ENCODE data around the gene HPS1.

Gene HPS1

DNA sequence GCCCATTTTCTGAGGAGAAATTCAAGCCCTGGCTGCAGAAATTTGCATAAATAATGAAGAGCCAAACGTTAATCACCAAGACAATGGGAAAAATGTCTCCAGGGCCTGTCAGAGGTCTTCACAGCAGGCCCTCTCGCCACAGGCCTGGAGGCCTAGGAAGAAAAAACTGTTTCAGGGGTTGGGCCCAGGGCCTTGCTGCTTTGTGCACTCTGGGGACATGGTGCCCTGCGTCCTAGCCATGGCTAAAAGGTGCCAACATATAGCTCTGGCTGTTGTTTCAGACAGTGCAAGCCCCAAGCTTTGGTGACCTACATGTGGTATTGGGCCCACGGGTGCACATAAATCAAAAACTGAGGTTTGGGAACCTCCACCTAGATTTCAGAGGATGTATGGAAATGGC, 8.0 kb downstream of the HPS1 start:
- no peak overlapping the region for H3K4me2 ChIP-seq (ENCODE audit: low read depth, low read length)
- peaks cover 14% of the 10 kb centered on the region for H3K79me2 ChIP-seq (ENCODE audit: low read length)
- H3K27me3 ChIP-seq (replicated peaks; ENCODE audit: insufficient read depth, low read length) = no peaks in the 10 kb centered on the region
- no peak overlapping the region for H3K4me3 ChIP-seq (ENCODE audit: low read length)
- no peaks in the 10 kb centered on the region for H3K9me3 ChIP-seq (replicated peaks; ENCODE audit: insufficient read depth, low read length)
- no peak overlapping the region for H2AFZ ChIP-seq (ENCODE audit: low read length)
- H3F3A ChIP-seq (ENCODE audit: insufficient read depth, low read length) = no peaks in the 10 kb centered on the region
- no peak for TF ChIP-seq EZH2phosphoT487 (IDR thresholded peaks at IDR 0.05; ENCODE audit: low read length)
- TF ChIP-seq EZH2 (optimal IDR thresholded peaks at IDR 0.05; ENCODE audit: low read depth, low read length) = no peak
- TF ChIP-seq, protein P1, sequence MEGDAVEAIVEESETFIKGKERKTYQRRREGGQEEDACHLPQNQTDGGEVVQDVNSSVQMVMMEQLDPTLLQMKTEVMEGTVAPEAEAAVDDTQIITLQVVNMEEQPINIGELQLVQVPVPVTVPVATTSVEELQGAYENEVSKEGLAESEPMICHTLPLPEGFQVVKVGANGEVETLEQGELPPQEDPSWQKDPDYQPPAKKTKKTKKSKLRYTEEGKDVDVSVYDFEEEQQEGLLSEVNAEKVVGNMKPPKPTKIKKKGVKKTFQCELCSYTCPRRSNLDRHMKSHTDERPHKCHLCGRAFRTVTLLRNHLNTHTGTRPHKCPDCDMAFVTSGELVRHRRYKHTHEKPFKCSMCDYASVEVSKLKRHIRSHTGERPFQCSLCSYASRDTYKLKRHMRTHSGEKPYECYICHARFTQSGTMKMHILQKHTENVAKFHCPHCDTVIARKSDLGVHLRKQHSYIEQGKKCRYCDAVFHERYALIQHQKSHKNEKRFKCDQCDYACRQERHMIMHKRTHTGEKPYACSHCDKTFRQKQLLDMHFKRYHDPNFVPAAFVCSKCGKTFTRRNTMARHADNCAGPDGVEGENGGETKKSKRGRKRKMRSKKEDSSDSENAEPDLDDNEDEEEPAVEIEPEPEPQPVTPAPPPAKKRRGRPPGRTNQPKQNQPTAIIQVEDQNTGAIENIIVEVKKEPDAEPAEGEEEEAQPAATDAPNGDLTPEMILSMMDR (IDR thresholded peaks at IDR 0.05; ENCODE audit: low read length) = no peak
- H3K36me3 ChIP-seq (replicated peaks; ENCODE audit: insufficient read depth, low read length) = peaks cover 4% of the 10 kb centered on the region; the same call in 1 of the 2 replicates
- no peaks in the 10 kb centered on the region for H3K4me1 ChIP-seq (ENCODE audit: low read length)
- H3K9me2 ChIP-seq (replicated peaks; ENCODE audit: insufficient read depth, low read length) = no peaks in the 10 kb centered on the region
- no peak overlapping the region for H3K9ac ChIP-seq (ENCODE audit: low read length)
- no peak for DNase-seq
- H3K27ac ChIP-seq (ENCODE audit: low read length) = no peak overlapping the region
- no peaks in the 10 kb centered on the region for H4K20me1 ChIP-seq (ENCODE audit: insufficient read depth, low read length)

DNA sequence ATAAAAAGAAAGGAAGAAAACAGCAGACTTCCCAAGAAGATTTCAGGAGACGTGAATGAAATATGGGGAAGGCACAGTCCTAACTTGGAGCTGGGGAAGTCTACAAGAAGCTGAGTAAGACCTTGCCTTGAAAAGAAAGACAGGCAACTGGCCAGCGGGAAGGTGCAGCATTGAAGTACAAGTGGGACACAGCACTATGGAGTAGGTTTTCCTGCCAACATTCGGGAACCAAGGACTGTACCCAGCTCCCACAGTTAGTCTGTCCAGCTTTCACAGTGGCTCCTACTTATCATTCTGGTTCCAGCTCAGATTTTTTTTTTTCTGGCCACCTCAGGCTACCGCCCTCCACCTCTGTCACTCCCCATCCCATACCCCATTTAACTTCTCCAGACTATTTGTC, 10.0 kb downstream of the HPS1 start:
- Histone ChIP-seq H3K9me3 (replicated peaks; ENCODE audit: insufficient read depth, low read length) (no peaks in the 10 kb centered on the region), H3F3A (ENCODE audit: insufficient read depth, low read length) (no peaks in the 10 kb centered on the region), H4K20me1 (ENCODE audit: insufficient read depth, low read length) (no peaks in the 10 kb centered on the region), H3K36me3 (replicated peaks; ENCODE audit: insufficient read depth, low read length) (peaks cover 7% of the 10 kb centered on the region; the same call in 1 of the 2 replicates), H3K4me2 (ENCODE audit: low read depth, low read length) (no peak overlapping the region), H3K4me1 (ENCODE audit: low read length) (0 out of 2 replicates have a peak, but pooled peaks cover 5% of the 10 kb centered on the region), H3K9ac (ENCODE audit: low read length) (no peak overlapping the region), H3K4me3 (ENCODE audit: low read length) (no peak overlapping the region), H3K27me3 (replicated peaks; ENCODE audit: insufficient read depth, low read length) (no peaks in the 10 kb centered on the region), H3K9me2 (replicated peaks; ENCODE audit: insufficient read depth, low read length) (no peaks in the 10 kb centered on the region), H3K27ac (ENCODE audit: low read length) (no peak overlapping the region), H3K79me2 (ENCODE audit: low read length) (0 out of 2 replicates have a peak, but pooled peaks cover 5% of the 10 kb centered on the region), H2AFZ (ENCODE audit: low read length) (no peak overlapping the region)
- no peak for DNase-seq
- TF ChIP-seq, protein P1 (IDR thresholded peaks at IDR 0.05; ENCODE audit: low read length) = no peak
- TF ChIP-seq EZH2 (optimal IDR thresholded peaks at IDR 0.05; ENCODE audit: low read depth, low read length) (no peak), EZH2phosphoT487 (IDR thresholded peaks at IDR 0.05; ENCODE audit: low read length) (no peak)

DNA sequence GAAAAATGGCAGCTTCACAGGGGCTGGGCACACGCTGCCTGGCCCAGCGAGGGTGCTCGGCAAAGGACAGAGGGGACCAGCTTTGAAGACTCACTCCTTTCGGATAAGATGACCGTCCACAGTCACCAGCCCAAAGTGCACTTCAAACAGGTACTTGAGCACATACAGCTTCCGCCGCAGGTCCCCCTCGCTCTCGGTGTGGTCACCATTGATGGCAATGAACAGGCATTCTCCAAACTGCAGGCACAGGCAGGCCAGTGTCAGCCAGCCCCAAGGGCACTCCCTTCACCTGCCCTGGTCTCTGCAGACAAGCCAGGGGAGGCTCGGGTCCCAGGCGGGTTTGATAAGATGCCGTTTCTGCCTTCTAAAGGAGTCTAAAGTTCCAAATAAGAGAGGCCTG, 11.6 kb downstream of the HPS1 start:
- H3K36me3 ChIP-seq (replicated peaks; ENCODE audit: insufficient read depth, low read length) = peaks cover 7% of the 10 kb centered on the region; the same call in 1 of the 2 replicates
- H3K4me1 ChIP-seq (ENCODE audit: low read length) = 0 out of 2 replicates have a peak, but pooled peaks cover 5% of the 10 kb centered on the region
- TF ChIP-seq EZH2 (optimal IDR thresholded peaks at IDR 0.05; ENCODE audit: low read depth, low read length) (no peak), EZH2phosphoT487 (IDR thresholded peaks at IDR 0.05; ENCODE audit: low read length) (no peak)
- TF ChIP-seq, protein P1 (IDR thresholded peaks at IDR 0.05; ENCODE audit: low read length) = no peak
- H3K9me2 ChIP-seq (replicated peaks; ENCODE audit: insufficient read depth, low read length) = no peaks in the 10 kb centered on the region
- no peak overlapping the region for H3K9ac ChIP-seq (ENCODE audit: low read length)
- no peak for DNase-seq
- no peaks in the 10 kb centered on the region for H3K27me3 ChIP-seq (replicated peaks; ENCODE audit: insufficient read depth, low read length)
- H3K9me3 ChIP-seq (replicated peaks; ENCODE audit: insufficient read depth, low read length) = no peaks in the 10 kb centered on the region
- H2AFZ ChIP-seq (ENCODE audit: low read length) = no peak overlapping the region
- no peak overlapping the region for H3K4me3 ChIP-seq (ENCODE audit: low read length)
- 0 out of 2 replicates have a peak, but pooled peaks cover 4% of the 10 kb centered on the region for H3K79me2 ChIP-seq (ENCODE audit: low read length)
- no peaks in the 10 kb centered on the region for H4K20me1 ChIP-seq (ENCODE audit: insufficient read depth, low read length)
- H3K27ac ChIP-seq (ENCODE audit: low read length) = no peak overlapping the region
- no peak overlapping the region for H3K4me2 ChIP-seq (ENCODE audit: low read depth, low read length)
- no peaks in the 10 kb centered on the region for H3F3A ChIP-seq (ENCODE audit: insufficient read depth, low read length)

Measured in MM.1S (cell line).